Left lobe of liver (tissue), 2 donors: ENCODE results near the gene C15orf39. TPM values are rescaled to one million over a fixed set of nuclear protein-coding genes. Genes with fewer than 3 reads are reported as not detected.
"Not testable (repeated sequence)": the region's sequence is repeated elsewhere in the genome, so short reads cannot be mapped to it uniquely, and the experiment has no call there.

Experiments
- ATAC-seq: fragments of 200-7000 bp; cut with Tn5 transposase; one replicate; pipeline ENCODE4 v1.9.1; 2020; ENCODE audit warnings: mild to moderate bottlenecking, moderate library complexity
- DNase-seq: peaks from one replicate; pipeline ENCODE4 v3.0.0-alpha.2; 2020; ENCODE audit warnings: low spot score
- total RNA-seq: library from RNA; stranded (reverse); gene quantifications from one replicate; pipeline ENCODE4 v1.2.1, GENCODE V29; 2021
- donor health status: DM: no; HTN: no; CAD: no; lungs with moderate emphysema.
- donor health status: DM: no; HTN: yes; CAD: no.

C15orf39 gene
- total RNA-seq = 5.8 TPM

- DNase-seq (peak; percentile 81), ATAC-seq (peak; percentile 81)
Measured at GRCh38 chr15:75201616-75202250, at the start of gene C15orf39. TSS of gene C15orf39 (plus strand) at chr15:75201882. CDS start at chr15:75206049, 4,167 bp downstream.

GRCh38 chr15:75152382-75153079 is 49.2 kb upstream of the C15orf39 start:
- DNase-seq (no peak), ATAC-seq (no peak)

- ATAC-seq (no peak), DNase-seq (no peak)
Measured at GRCh38 chr15:75153087-75153486, 48.6 kb upstream of the C15orf39 start.

- DNase-seq (no peak), ATAC-seq (peak; percentile 14)
Measured at GRCh38 chr15:75153565-75154276, 48.0 kb upstream of the C15orf39 start.

GRCh38 chr15:75154461-75155062 is 47.1 kb upstream of the C15orf39 start:
- no peak for ATAC-seq
- no peak for DNase-seq

- DNase-seq (no peak), ATAC-seq (no peak)
Measured at GRCh38 chr15:75156326-75157215, 45.1 kb upstream of the C15orf39 start.

- ATAC-seq (no peak), DNase-seq (no peak)
Measured at GRCh38 chr15:75158402-75158801, 43.3 kb upstream of the C15orf39 start.

- DNase-seq = no peak
Measured at GRCh38 chr15:75159244-75159643, 42.4 kb upstream of the C15orf39 start.

GRCh38 chr15:75161106-75161916 is 40.4 kb upstream of the C15orf39 start:
- no peak for DNase-seq
- no peak for ATAC-seq

More at GRCh38 chr15:75159244-75159643, 42.4 kb upstream of the C15orf39 start:
- no peak for ATAC-seq

- ATAC-seq (no peak), DNase-seq (no peak)
Measured at GRCh38 chr15:75161917-75162414, 39.7 kb upstream of the C15orf39 start.

GRCh38 chr15:75163150-75163564 is 38.5 kb upstream of the C15orf39 start:
- no peak for ATAC-seq

GRCh38 chr15:75164625-75165350 is 36.9 kb upstream of the C15orf39 start:
- no peak for ATAC-seq
- no peak for DNase-seq

More at GRCh38 chr15:75163150-75163564, 38.5 kb upstream of the C15orf39 start:
- no peak for DNase-seq

GRCh38 chr15:75166489-75167063 is 35.1 kb upstream of the C15orf39 start:
- DNase-seq, ATAC-seq: not testable (repeated sequence)

GRCh38 chr15:75167588-75168350 is 33.9 kb upstream of the C15orf39 start:
- DNase-seq (no peak), ATAC-seq (no peak)

GRCh38 chr15:75168374-75168773 is 33.3 kb upstream of the C15orf39 start:
- no peak for ATAC-seq
- no peak for DNase-seq

- DNase-seq = no peak
- ATAC-seq = no peak
Measured at GRCh38 chr15:75170203-75170602, 31.5 kb upstream of the C15orf39 start.

GRCh38 chr15:75170711-75171341 is 30.9 kb upstream of the C15orf39 start:
- DNase-seq (no peak), ATAC-seq (no peak)
